IMR-90 (cell line): ENCODE results near the gene CORO1C. TPM values are rescaled to one million over a fixed set of nuclear protein-coding genes. Genes with fewer than 3 reads are reported as not detected.

Experiments
- ATAC-seq: fragments of 200-7000 bp; cut with Tn5 transposase; 2 replicates; pipeline ENCODE4 v1.9.1; 2020; ENCODE audit warnings: low read depth, mild to moderate bottlenecking, moderate library complexity
- BruUV-seq: library from RNA; stranded (reverse); fragments of 400-500 nt; replicated peaks from 2 replicates; lab custom pipeline; 2021; lab: Mats Ljungman, UMichigan
- CTCF ChIA-PET: fragments of 300-600 bp; formaldehyde crosslinking; extraction: SDS; loops from one replicate; lab custom pipeline; 2021; ENCODE audit warnings: antibody characterized with exemption; lab: Yijun Ruan, JAX
- POLR2A ChIA-PET: fragments of 300-600 bp; sonication (Branson Sonifier 250); formaldehyde crosslinking; loops from one replicate; lab custom pipeline; 2022; ENCODE audit warnings: antibody characterized with exemption; ENCODE audit not compliant: unreplicated experiment; lab: Charles Lee
- DNase-seq: peaks from one replicate; pipeline ENCODE4 v3.0.0; 2013
- H2AFZ ChIP-seq: replicated peaks from 2 replicates; pipeline ENCODE3; 2013; ENCODE audit warnings: low read length, mild to moderate bottlenecking; ENCODE audit not compliant: poor library complexity
- H2AK5ac ChIP-seq: 2 replicates; pipeline ENCODE4 v1.6.1; 2013; ENCODE audit warnings: low read depth, low read length, inconsistent platforms
- H2AK9ac ChIP-seq: replicated peaks from 2 replicates; pipeline ENCODE3; 2013; ENCODE audit warnings: mild to moderate bottlenecking, low read depth, low read length, moderate library complexity; ENCODE audit not compliant: poor library complexity
- H2BK120ac ChIP-seq: 2 replicates; pipeline ENCODE4 v1.6.1; 2013; ENCODE audit warnings: low read depth, low read length, inconsistent platforms
- H2BK15ac ChIP-seq: 3 replicates; pipeline ENCODE4 v1.6.1; 2013; ENCODE audit warnings: low read depth, low read length, inconsistent platforms
- H2BK20ac ChIP-seq: 2 replicates; pipeline ENCODE4 v1.6.1; 2013; ENCODE audit warnings: low read depth, mild to moderate bottlenecking, inconsistent platforms, low read length, moderate library complexity
- H2BK5ac ChIP-seq: 2 replicates; pipeline ENCODE4 v1.6.1; 2013; ENCODE audit warnings: mild to moderate bottlenecking, low read depth, low read length, inconsistent platforms; ENCODE audit not compliant: poor library complexity, severe bottlenecking
- H3K14ac ChIP-seq: replicated peaks from 2 replicates; pipeline ENCODE4 v1.6.1; 2013; ENCODE audit warnings: low read depth, low read length, inconsistent platforms
- H3K18ac ChIP-seq: 2 replicates; pipeline ENCODE4 v1.6.1; 2013; ENCODE audit warnings: low read depth, low read length, control low read depth
- H3K23ac ChIP-seq: 2 replicates; pipeline ENCODE4 v1.6.1; 2013; ENCODE audit warnings: low read depth, low read length, inconsistent platforms
- H3K27ac ChIP-seq: 2 replicates; pipeline ENCODE4 v1.5.1; 2013; ENCODE audit warnings: mild to moderate bottlenecking, control low read depth, low read length; ENCODE audit not compliant: insufficient read depth
- H3K27me3 ChIP-seq: 2 replicates; pipeline ENCODE4 v1.6.1; 2013; ENCODE audit warnings: low read length; ENCODE audit not compliant: control insufficient read depth, insufficient read depth
- H3K36me3 ChIP-seq: 2 replicates; pipeline ENCODE4 v1.6.1; 2013; ENCODE audit warnings: low read length, mixed read lengths; ENCODE audit not compliant: control insufficient read depth, insufficient read depth
- H3K4ac ChIP-seq: 2 replicates; pipeline ENCODE4 v1.6.1; 2013; ENCODE audit warnings: low read depth, low read length, inconsistent platforms
- H3K4me1 ChIP-seq: 2 replicates; pipeline ENCODE4 v1.6.1; 2013; ENCODE audit warnings: low read length, mixed read lengths; ENCODE audit not compliant: control insufficient read depth, insufficient read depth
- H3K4me2 ChIP-seq: 2 replicates; pipeline ENCODE4 v1.6.1; 2013; ENCODE audit warnings: low read depth, mild to moderate bottlenecking, control low read depth, low read length, moderate library complexity
- H3K4me3 ChIP-seq: 2 replicates; pipeline ENCODE4 v1.5.1; 2013; ENCODE audit warnings: low read depth, mild to moderate bottlenecking, control low read depth, low read length, moderate library complexity; ENCODE audit not compliant: insufficient read depth
- H3K56ac ChIP-seq: 2 replicates; pipeline ENCODE4 v1.6.1; 2013; ENCODE audit warnings: low read length, inconsistent platforms; ENCODE audit not compliant: insufficient read depth; ENCODE audit errors: extremely low read depth
- H3K79me1 ChIP-seq, 2 experiments: 2 replicates each; pipeline ENCODE4 v1.6.1; 2013; ENCODE audit warnings: low read length in 2 of 2, inconsistent platforms in 1 of 2, low read depth in 1 of 2
- H3K9ac ChIP-seq: 2 replicates; pipeline ENCODE4 v1.6.1; 2013; ENCODE audit warnings: low read depth, low read length, control low read depth
- H3K9me1 ChIP-seq: 2 replicates; pipeline ENCODE4 v1.6.1; 2013; ENCODE audit warnings: low read length, inconsistent platforms; ENCODE audit not compliant: insufficient read depth
- H3K9me3 ChIP-seq: 2 replicates; pipeline ENCODE4 v1.6.1; 2013; ENCODE audit warnings: low read length; ENCODE audit not compliant: control insufficient read depth, insufficient read depth
- H4K20me1 ChIP-seq: 2 replicates; pipeline ENCODE4 v1.6.1; 2013; ENCODE audit warnings: low read length, inconsistent platforms; ENCODE audit not compliant: insufficient read depth
- H4K5ac ChIP-seq: 2 replicates; pipeline ENCODE4 v1.6.1; 2013; ENCODE audit warnings: mild to moderate bottlenecking, low read depth, low read length, control low read depth
- H4K8ac ChIP-seq, 2 experiments: 2 replicates each; pipeline ENCODE4 v1.6.1; 2013; ENCODE audit warnings: low read depth in 2 of 2, low read length in 2 of 2, control low read depth in 1 of 2, inconsistent platforms in 1 of 2
- H4K91ac ChIP-seq: 2 replicates; pipeline ENCODE4 v1.6.1; 2013; ENCODE audit warnings: low read depth, low read length, inconsistent platforms; ENCODE audit not compliant: insufficient read depth
- CEBPB ChIP-seq: IDR thresholded peaks from 2 replicates; pipeline ENCODE4 v1.6.1; 2012; ENCODE audit warnings: low read depth, low read length, improper control_type of control experiment
- NFE2L2 ChIP-seq: fragments of 150-350 bp; IDR thresholded peaks from 2 replicates; pipeline ENCODE4 v1.6.1; 2016; ENCODE audit warnings: low read depth, mild to moderate bottlenecking, low read length
- RCOR1 ChIP-seq: IDR thresholded peaks from 2 replicates; pipeline ENCODE4 v1.6.1; 2012; ENCODE audit warnings: mild to moderate bottlenecking, low read length, improper control_type of control experiment; ENCODE audit not compliant: insufficient replicate concordance
- WGBS, 2 experiments: methylation state at CpG; one replicate each; pipeline versions ENCODE4 v1.1.5 to v1.1.7; 2013; ENCODE audit warnings: missing lambda C conversion rate in 2 of 2; ENCODE audit not compliant: insufficient read length in 1 of 2; ENCODE audit errors: extremely low coverage in 2 of 2; 5-methylcytosine and 5-hydroxymethylcytosine counted together
- dilution Hi-C: fragments of 300-500 bp; cut with HindIII; formaldehyde crosslinking; loops from one replicate; pipeline ENCODE4 v1.14.3; 2018; ENCODE audit warnings: low sequenced_read_pairs; ENCODE audit not compliant: unreplicated experiment
- in situ Hi-C: fragments of 300-500 bp; cut with MboI; formaldehyde crosslinking; loops from 3 replicates; pipeline ENCODE4 v1.14.3; 2019; ENCODE audit warnings: low sequenced_read_pairs, inconsistent platforms, mixed read lengths
- intact Hi-C: fragments of 100-400 bp; cut with micrococcal nuclease; formaldehyde crosslinking; loops from 2 replicates; pipeline ENCODE4 v1.10.0; 2022
- polyA plus RNA-seq, 3 experiments: library from polyadenylated mRNA; depleted of rRNA; stranded (reverse); fragments of >200 nt; gene quantifications; 2 replicates each; pipeline ENCODE4 v1.2.3, GENCODE V29; 2012; ENCODE audit warnings: low replicate concordance in 1 of 3
- total RNA-seq: library from RNA; depleted of rRNA; stranded (reverse); fragments of >200 nt; gene quantifications from 2 replicates; pipeline ENCODE4 v1.2.3, GENCODE V29; 2012
- TF ChIP-seq, protein P1 (sequence below): conservative IDR thresholded peaks from 2 replicates; pipeline ENCODE4 v1.5.1; 2012; ENCODE audit warnings: mild to moderate bottlenecking, low read depth, low read length, improper control_type of control experiment

Gene CORO1C
- total and polyA plus RNA-seq, 2 of the 4 experiments (the other 2 are of a cell fraction), result 675 to 1,100 TPM

DNA sequence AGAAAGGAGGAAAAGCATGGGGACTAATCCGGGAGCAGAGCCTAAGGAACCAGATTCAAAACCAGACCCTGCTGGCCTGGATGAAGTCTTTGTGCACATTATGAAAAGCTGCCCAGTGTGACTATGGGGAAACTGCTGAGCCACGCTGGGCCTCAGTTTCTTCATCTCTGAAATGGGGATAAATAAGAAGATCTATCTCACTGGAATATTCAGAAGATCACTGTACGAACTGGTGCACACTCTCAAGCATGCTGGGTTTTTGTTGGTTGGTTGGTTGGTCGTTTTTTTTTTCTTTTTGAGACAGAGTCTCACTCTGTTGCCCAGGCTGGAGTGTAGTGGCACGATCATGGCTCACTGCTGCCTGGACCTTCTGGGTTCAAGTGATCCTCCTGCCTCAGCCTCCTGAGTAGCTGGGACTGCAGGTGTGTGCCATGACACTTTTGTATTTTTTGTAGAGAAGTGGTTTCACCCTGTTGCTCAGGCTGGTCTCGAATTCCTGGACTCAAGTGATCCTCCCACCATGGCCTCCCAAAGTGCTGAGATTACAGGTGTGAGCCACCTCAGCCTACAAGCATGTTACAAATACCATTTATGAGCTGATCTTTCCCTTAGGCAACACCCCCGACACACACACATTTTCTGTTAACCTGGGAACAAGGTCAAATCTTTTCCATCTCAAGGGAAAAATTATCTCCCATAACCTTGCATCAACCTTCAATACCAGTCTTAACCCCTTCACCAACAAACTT is 33.4 kb upstream of the CORO1C start:
- H3K56ac ChIP-seq, result no peak overlapping the region
- no peak overlapping the region for H3K18ac ChIP-seq
- H2AK5ac ChIP-seq, result no peak overlapping the region
- no peak overlapping the region for H2BK20ac ChIP-seq
- H3K79me1 ChIP-seq, result no peaks in the 10 kb centered on the region
- 92% methylated on average over 2 of the region's 7 CpGs; no CpG with 5 or more reads in 1 of the 2 experiments for WGBS, 2 experiments
- TF ChIP-seq NFE2L2 (no peak), CEBPB (no peak), RCOR1 (no peak)
- TF ChIP-seq, protein P1, sequence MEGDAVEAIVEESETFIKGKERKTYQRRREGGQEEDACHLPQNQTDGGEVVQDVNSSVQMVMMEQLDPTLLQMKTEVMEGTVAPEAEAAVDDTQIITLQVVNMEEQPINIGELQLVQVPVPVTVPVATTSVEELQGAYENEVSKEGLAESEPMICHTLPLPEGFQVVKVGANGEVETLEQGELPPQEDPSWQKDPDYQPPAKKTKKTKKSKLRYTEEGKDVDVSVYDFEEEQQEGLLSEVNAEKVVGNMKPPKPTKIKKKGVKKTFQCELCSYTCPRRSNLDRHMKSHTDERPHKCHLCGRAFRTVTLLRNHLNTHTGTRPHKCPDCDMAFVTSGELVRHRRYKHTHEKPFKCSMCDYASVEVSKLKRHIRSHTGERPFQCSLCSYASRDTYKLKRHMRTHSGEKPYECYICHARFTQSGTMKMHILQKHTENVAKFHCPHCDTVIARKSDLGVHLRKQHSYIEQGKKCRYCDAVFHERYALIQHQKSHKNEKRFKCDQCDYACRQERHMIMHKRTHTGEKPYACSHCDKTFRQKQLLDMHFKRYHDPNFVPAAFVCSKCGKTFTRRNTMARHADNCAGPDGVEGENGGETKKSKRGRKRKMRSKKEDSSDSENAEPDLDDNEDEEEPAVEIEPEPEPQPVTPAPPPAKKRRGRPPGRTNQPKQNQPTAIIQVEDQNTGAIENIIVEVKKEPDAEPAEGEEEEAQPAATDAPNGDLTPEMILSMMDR, result no peak
- in situ Hi-C loops, result no loop called here
- no TSS peak for BruUV-seq
- H2BK5ac ChIP-seq, result no peak overlapping the region
- POLR2A ChIA-PET, result no interaction called here
- H4K5ac ChIP-seq, result no peak overlapping the region
- intact Hi-C loops, result no loop called here
- dilution Hi-C loops, result no loop called here
- H2AFZ ChIP-seq, result no peak overlapping the region
- no peak overlapping the region for H2BK15ac ChIP-seq
- no peak overlapping the region for H2AK9ac ChIP-seq
- no peak overlapping the region for H3K14ac ChIP-seq
- H3K9me1 ChIP-seq, result no peaks in the 10 kb centered on the region
- no peak overlapping the region for H3K9ac ChIP-seq
- H2BK120ac ChIP-seq, result no peak overlapping the region
- ATAC-seq (no peak), DNase-seq (no peak)
- H3K4me1 ChIP-seq, result 0 out of 2 replicates have a peak, but pooled peaks cover 2% of the 10 kb centered on the region
- no peak overlapping the region for H4K8ac ChIP-seq
- H4K20me1 ChIP-seq, result no peaks in the 10 kb centered on the region; the same call in 1 of the 2 replicates
- H3K36me3 ChIP-seq, result no peaks in the 10 kb centered on the region
- no peak overlapping the region for H3K27ac ChIP-seq
- H3K9me3 ChIP-seq, result no peaks in the 10 kb centered on the region
- H3K23ac ChIP-seq, result no peak overlapping the region
- H3K27me3 ChIP-seq, result peaks cover 3% of the 10 kb centered on the region; the same call in 1 of the 2 replicates
- H3K4ac ChIP-seq, result no peak overlapping the region
- H3K4me2 ChIP-seq, result no peak overlapping the region
- H3K4me3 ChIP-seq, result no peak overlapping the region
- CTCF ChIA-PET, result no interaction called here
- H4K91ac ChIP-seq, result no peak overlapping the region
